Measurements from ENCODE around the gene OPRL1.
"Not testable (repeated sequence)": the region's sequence is repeated elsewhere in the genome, so short reads cannot be mapped to it uniquely, and the experiment has no call there.

Gene OPRL1

DNA sequence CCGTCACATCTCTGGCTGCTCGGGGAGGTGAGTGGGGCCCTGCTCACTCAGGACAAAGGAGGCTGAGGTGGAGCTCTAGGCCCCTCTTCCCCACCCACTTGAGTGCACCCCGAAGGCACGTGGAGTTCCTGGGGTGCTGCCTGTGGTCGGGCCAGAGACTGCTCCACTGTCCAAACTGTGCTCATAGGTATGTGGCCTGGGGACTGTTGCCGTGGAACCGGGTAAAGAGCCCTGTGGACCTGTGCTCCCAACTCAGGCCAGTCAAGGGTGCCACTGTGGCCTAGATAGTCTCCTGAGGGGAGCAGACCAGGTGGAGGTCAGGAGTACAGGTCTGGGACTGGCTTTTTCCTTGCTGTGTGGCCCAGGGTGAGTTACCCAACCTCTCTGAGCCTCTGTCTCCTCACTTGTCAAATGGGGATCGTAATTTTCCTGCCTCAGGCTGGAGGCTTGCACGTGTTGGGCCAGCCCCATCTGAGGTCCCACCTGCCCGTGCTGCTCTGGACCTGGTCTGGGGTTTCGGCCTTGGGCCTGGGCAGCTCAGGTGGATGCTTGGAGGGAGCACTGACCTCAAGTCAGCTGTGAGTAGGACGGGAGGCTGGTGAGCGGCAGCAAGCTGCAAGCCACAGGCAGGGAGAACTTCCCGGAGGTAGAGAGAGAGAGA lies 39.9 kb downstream of the OPRL1 start:
- peak; percentile 12 for DNase-seq

DNA sequence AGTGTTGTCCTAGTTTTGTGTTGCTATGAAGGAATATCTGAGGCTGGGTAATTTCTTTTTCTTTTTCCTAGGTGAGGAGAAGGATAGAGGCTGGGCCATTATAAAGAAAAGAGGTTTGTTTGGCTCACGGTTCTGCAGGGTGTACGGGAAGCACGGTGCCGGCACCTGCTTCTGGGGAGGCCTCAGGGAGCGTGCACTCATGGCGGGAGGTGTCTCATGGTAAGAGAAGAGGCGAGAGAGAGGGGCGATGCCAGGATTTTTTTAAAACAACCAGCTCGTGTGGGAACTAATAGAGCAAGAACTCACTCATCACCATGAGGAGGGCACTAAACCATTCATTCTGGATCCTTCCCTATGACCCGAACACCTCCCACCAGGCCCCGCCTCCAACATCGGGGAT lies 41.7 kb downstream of the OPRL1 start:
- DNase-seq = no peak

DNA sequence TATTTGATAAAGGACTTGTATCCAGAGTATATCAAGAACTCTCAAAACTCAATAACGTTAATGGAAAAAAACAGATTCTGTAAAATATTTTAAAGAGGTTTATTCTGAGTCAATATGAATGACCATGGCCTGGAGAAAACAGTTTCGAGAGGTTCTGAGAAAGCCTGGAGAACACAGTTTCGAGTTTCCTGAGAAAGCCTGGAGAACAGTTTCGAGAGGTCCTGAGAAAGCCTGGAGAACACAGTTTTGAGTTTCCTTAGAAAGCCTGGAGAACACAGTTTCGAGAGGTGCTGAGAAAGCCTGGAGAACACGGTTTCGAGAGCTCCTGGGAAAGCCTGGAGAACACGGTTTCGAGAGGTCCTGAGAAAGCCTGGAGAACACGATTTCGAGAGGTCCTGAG lies 43.0 kb downstream of the OPRL1 start:
- DNase-seq = not testable (repeated sequence)

GRCh38 chr20:64123517-64123916 lies 43.6 kb downstream of the OPRL1 start:
- not testable (repeated sequence) for DNase-seq

DNA sequence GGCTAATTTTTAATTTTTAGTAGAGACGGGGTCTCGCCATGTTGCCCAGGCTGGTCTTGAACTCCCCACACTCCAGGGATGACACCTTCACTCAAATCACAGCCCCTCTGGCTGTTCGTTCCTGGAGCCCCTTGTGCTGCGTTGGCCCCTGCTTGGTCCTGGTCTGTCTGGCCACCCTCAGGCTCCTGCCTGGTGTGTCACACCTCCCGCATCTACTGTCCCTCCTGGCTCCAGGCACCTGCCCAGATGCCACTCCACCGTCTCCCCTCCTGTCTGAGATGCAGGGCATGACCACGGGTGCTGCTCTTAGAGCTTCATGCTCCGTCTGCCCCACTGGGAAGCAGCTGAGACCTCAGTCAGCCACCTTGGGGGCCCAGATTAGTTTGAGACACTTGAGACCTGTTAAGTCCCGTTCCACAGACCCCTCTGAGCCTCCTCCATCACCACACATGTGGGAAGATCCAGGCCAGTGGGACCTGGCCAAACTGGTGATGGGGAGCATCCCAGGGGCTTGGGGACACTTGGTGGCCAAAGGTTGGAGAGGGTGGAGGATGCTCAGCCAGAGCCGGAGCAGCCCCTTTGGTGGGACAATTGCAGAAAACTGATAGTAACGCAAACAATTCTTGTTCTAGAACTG lies 49.4 kb downstream of the OPRL1 start:
- DNase-seq = no peak

- DNase-seq = no peak
Measured at GRCh38 chr20:64130271-64130670, 50.4 kb downstream of the OPRL1 start.

GRCh38 chr20:64130876-64131275 lies 51.0 kb downstream of the OPRL1 start:
- DNase-seq = no peak

DNA sequence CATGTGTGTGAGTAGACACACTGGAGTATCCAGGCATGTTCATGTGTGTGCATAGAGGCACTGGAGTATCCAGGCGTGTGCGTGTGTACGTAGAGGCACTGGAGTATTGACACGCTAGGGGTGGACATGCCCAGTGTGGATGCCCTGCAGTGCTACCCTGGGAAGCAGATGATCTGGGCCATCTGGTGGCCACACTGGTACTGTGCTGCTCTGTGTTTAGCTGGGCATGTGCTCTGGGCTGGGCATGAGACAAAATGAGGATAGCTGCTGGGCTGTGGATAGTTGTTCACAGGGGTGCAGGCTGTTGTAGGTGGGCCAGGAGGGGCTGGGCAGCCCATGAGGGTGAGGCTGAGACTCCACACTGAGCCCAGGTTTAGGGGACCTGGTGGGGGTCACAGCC lies 51.5 kb downstream of the OPRL1 start:
- DNase-seq = no peak

- DNase-seq = no peak
Measured at GRCh38 chr20:64133951-64134407, 54.1 kb downstream of the OPRL1 start.

GRCh38 chr20:64134744-64135143 lies 54.9 kb downstream of the OPRL1 start:
- DNase-seq = not testable (repeated sequence)

DNA sequence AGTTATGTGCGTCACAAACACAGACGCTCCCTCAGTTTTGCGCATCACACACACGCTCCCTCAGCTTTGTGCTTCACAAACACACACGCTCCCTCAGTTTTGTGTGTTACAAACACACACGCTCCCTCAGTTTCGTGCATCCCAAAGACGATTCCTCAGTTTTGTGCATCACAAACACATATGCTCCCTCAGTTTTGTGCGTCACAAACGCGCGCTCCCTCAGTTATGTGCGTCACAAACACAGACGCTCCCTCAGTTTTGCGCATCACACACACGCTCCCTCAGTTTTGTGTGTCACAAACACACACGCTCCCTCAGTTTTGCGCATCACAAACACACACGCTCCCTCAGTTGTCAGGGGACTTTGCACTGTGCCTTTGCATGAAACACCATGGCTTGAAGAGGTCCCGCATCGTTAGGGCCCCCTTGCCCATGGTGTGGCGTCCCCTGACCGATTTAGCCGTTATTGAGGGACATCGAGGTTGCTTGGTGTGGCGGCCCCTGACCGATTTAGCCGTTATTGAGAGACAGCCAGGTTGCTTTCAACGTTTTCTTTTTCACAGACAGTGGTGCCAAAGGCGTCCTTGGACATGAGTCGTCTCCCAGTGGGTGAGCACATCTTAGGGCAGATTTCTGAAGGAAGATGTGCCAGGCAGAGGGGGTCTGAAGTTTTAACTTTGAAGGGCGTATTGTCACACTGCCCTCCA lies 56.3 kb downstream of the OPRL1 start:
- no peak for DNase-seq

DNA sequence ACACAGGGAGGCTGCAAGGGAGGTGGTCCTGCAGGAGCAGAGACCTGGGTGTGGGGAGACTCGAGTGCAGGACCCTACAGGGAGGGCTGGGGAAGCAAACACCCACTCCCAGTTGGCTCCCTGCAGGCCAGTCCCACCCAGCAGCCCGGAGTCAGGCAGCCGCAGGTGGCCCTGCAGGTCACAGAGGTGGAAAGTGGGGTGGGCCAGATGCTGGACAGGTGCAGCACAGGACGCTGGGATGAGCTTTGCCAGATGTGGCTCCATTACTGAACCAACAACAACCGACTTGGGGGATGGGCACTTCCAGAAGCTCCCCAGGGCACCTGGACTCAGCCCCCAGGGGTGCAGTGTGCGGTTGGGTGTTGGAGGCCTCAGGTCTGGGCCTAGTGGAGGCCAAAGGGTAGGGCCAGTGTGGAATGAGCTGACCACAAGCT lies 57.7 kb downstream of the OPRL1 start:
- no peak for DNase-seq

DNA sequence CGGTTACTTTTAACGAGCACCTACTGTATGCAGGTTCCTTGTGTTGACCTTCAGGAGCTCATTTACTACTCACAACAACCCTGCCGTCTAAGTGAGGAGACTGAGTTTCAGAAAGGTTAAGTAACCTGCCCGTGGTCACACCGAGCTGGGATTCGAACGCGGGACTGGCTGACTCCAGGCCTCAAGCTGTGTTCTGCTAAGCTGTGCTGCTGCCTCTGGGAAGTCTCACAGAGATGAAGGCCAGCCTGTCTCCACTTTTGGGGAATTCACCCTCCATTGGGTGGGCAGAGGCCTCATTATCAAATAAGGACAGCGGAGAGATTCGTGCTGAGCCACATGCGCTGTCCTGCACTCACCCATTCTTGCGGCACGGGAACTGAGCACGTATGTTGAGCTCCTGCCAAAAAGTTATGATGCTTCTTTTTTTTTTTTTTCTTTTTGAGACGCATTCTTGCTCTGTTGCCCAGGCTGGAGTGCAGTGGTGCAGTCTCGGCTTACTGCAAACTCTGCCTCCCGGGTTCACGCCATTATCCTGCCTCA lies 58.5 kb downstream of the OPRL1 start:
- DNase-seq = no peak

DNA sequence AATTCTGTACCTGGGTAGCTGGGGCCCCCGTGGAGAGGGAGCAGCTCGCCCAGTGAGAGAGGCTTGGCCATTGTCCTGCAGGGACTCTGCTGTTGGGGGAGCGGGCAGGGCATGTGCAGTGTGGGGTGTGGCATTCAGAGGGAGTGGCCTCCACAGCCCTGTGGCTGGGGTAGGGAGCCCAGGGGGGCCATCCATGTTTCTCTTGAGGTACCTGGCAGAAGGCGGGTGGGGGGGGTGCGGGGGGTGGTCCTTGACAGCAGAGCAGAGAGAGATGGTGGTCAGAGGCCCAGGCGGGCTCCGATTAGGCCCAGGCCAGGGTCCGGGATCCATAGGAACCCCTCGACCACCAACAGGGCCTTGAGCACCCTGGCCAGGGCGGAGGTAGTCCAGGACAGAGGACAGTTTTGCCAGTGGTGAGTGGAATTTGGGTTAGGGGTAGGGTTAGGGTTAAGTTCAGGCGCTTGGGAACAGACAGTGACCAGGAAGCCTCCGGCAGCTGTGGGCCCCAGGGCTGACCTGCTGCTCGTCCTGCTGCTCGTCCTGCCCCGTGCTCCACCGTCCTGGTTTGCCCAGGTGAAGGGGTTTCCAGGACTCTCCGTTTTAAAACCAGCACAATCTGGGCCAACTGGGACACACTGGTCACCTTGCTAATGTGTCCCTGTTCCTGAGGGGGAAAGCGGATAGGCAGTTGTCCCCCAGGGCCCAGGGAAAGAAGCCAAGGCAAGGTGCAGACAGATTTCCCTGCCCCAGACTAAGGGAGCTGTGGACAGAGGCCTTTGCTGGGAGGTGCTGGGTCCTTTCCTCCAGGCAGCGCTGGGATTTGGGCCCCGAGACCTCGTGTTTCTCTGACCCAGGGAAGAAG lies 59.5 kb downstream of the OPRL1 start:
- no peak for DNase-seq

GRCh38 chr20:64140061-64140931 lies 60.4 kb downstream of the OPRL1 start:
- no peak for DNase-seq

GRCh38 chr20:64140956-64141355 lies 61.1 kb downstream of the OPRL1 start:
- no peak for DNase-seq

DNA sequence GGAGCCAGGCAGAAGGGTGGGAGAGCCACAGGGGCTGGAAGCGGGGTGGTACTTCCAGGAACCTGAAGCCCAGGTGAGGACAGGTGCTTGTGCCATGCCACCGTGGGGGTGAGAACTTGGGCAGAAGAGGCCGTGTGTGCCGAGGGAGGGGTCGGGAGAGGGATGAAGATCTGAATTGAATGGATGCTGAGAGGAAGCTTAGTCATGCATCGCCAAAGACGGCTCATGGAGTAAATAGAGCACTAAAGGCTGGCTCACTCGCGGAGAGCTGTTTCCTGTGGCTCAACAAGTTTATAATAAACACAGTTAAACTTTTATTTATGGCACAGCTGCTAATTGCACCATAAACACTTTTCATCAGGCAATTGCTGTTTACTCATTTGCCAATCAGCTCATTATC lies 62.7 kb downstream of the OPRL1 start:
- DNase-seq = no peak

DNA sequence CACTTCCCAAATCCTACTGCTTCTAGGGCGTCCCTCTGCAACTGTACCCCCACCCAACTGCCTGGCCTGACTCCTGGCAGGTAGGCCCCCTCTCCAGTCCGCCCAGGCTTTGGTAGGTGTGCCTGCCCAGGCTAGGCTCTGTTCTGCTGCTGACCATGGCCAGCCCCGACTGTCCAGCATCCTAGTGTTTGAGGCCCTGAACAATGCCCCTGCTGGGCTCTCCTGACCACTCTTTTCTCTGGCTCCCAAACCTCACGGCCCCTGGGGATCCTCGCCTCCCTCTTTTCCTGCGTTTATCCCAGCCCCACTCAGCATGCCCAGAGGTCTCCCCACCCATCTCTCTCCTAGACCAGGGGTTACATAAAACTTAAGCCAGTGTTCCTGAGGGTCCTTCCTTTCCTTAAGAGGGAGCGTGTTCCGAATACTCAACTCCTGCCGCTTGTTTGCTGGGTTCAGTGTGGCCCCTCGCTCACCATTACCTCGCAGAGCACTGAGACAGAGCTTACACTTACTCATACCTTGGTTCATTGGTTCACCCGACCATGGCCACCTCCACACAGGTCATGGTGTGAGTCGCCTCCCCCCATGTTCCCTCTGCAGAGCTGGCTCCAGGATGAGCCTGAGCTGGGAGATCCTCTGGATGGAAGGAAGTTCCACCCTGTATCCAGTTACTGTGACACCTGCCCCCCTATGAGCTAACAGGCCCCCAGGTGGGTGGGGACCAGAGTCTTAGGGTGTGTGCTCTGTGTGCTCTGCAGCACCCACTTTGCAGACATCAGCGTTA lies 63.3 kb downstream of the OPRL1 start:
- DNase-seq = no peak

- no peak for DNase-seq
Measured at GRCh38 chr20:64144144-64144912, 64.4 kb downstream of the OPRL1 start.
